Esophagus muscularis mucosa (tissue), 4 donors: ENCODE measurements around the gene DAB2IP. TPM values are rescaled to one million over a fixed set of nuclear protein-coding genes. Genes with fewer than 3 reads are reported as not detected.
A peak's percentile ranks its signal among the peaks of the same experiment; 100 is the strongest.

Experiments
- DNase-seq: peaks from one replicate; pipeline ENCODE4 v3.0.0-alpha.2; 2017; ENCODE audit errors: extremely low spot score
- H3K27ac ChIP-seq, 4 donors: fragments of 200-600 bp; sonication (generic); replicated peaks in 1 of 4; 1 replicate in 3 of 4; 2 replicates in 1 of 4; pipeline ENCODE4 v1.5.1; 2016 to 2019; ENCODE audit warnings: mild to moderate bottlenecking in 1 of 4
- H3K27me3 ChIP-seq, 4 donors: fragments of 200-600 bp; sonication (generic); one replicate each; pipeline versions ENCODE4 v1.5.1 to v1.6.0; 2016 to 2019
- H3K36me3 ChIP-seq, 4 donors: fragments of 200-600 bp; sonication (generic); one replicate each; pipeline ENCODE4 v1.5.1; 2016 to 2019
- H3K4me1 ChIP-seq, 4 donors: fragments of 200-600 bp; sonication (generic); one replicate each; pipeline ENCODE4 v1.5.1; 2016 to 2019
- H3K4me3 ChIP-seq, 4 donors: fragments of 200-600 bp; sonication (generic); 1 replicate in 2 of 4; 2 replicates in 2 of 4; pipeline ENCODE4 v1.5.1; 2016 to 2019; ENCODE audit warnings: mild to moderate bottlenecking in 4 of 4, moderate library complexity in 1 of 4
- H3K9me3 ChIP-seq, 4 donors: fragments of 200-600 bp; sonication (generic); 1 replicate in 3 of 4; 2 replicates in 1 of 4; pipeline ENCODE4 v1.5.1; 2016 to 2019
- CTCF ChIP-seq, 3 experiments: fragments of 200-600 bp in 2 of 3; fragments of 450-650 bp in 1 of 3; sonication (generic) in 2 of 3; IDR thresholded peaks; one replicate each; pipeline ENCODE4 v1.5.1; 2017 to 2019; ENCODE audit warnings: antibody characterized with exemption in 3 of 3, mild to moderate bottlenecking in 2 of 3, moderate library complexity in 1 of 3
- EP300 ChIP-seq: sonication (generic); formaldehyde crosslinking; IDR thresholded peaks from one replicate; pipeline ENCODE4 v1.6.1; 2017; ENCODE audit warnings: antibody characterized with exemption
- POLR2A ChIP-seq: fragments of 450-650 bp; IDR thresholded peaks from one replicate; pipeline ENCODE4 v1.6.1; 2017; ENCODE audit warnings: antibody characterized with exemption, moderate library complexity, mild to moderate bottlenecking, low read depth
- POLR2AphosphoS5 ChIP-seq, 2 donors: sonication (generic); formaldehyde crosslinking; IDR thresholded peaks; one replicate each; pipeline ENCODE4 v1.6.1; 2017; ENCODE audit warnings: antibody characterized with exemption in 2 of 2
- WGBS: methylation state at CpG from one replicate; pipeline ENCODE4 v1.1.5; 2018; 5-methylcytosine and 5-hydroxymethylcytosine counted together
- intact Hi-C: fragments of 100-400 bp; cut with DNase I; formaldehyde crosslinking; loops from one replicate; pipeline ENCODE4 v1.15.1; 2023
- total RNA-seq, 4 donors: library from RNA; depleted of rRNA; stranded (reverse); fragments of >200 nt; gene quantifications; one replicate each; pipeline versions ENCODE4 v1.1.0 to v1.2.1, GENCODE V29; 2016

The DAB2IP gene
- total RNA-seq, 4 donors from 2014 or later, result 41.7 to 102 (median 62.4) TPM

GRCh38 chr9:121735065-121735792 lies 83.8 kb downstream of the DAB2IP start:
- Histone ChIP-seq H3K27ac (peak overlapping the region; percentile 92 to 94 (median 94)), H3K36me3 (no peaks in the 10 kb centered on the region), H3K27me3 (no peaks in the 10 kb centered on the region), H3K4me1 (peaks cover 83 to 91% (median 88%) of the 10 kb centered on the region in 4 donors), H3K9me3 (no peaks in the 10 kb centered on the region), H3K4me3 (peak overlapping the region; percentile 53 to 63 (median 56))
- DNase-seq, result no peak
- intact Hi-C loops, result no loop called here
- WGBS, result 55% methylated on average over 7 of the region's 9 CpGs
- TF ChIP-seq CTCF (IDR thresholded peaks at IDR 0.05) (peak; percentile 15 to 39 (median 35)), EP300 (no peak), POLR2AphosphoS5 (IDR thresholded peaks at IDR 0.05) (peak; percentile 18 to 36)

GRCh38 chr9:121735793-121736770 lies 84.6 kb downstream of the DAB2IP start:
- Histone ChIP-seq H3K27ac (peak overlapping the region; percentile 92 to 94 (median 94)), H3K36me3 (no peaks in the 10 kb centered on the region), H3K27me3 (no peaks in the 10 kb centered on the region), H3K9me3 (no peaks in the 10 kb centered on the region), H3K4me1 (peaks cover 83 to 91% (median 88%) of the 10 kb centered on the region in 4 donors), H3K4me3 (peak overlapping the region; percentile 53 to 63 (median 56))
- intact Hi-C loops, result no loop called here
- DNase-seq, result peak; percentile 94
- TF ChIP-seq POLR2A (no peak), CTCF (IDR thresholded peaks at IDR 0.05) (no peak), POLR2AphosphoS5 (IDR thresholded peaks at IDR 0.05) (peak; percentile 50 to 85), EP300 (no peak)
- 17% methylated on average over 25 of the region's 57 CpGs for WGBS

- H3K27me3 ChIP-seq, result no peaks in the 10 kb centered on the region
- DNase-seq, result no peak
- no peaks in the 10 kb centered on the region for H3K9me3 ChIP-seq
- H3K27ac ChIP-seq, result peak overlapping the region; percentile 92 to 94 (median 94)
- peaks cover 83 to 91% (median 88%) of the 10 kb centered on the region in 4 donors for H3K4me1 ChIP-seq
- H3K36me3 ChIP-seq, result no peaks in the 10 kb centered on the region
- H3K4me3 ChIP-seq, result peak overlapping the region; percentile 53 to 63 (median 56)
- intact Hi-C loops, result no loop called here
- WGBS, result 68% methylated on average over 11 of the region's 13 CpGs
- TF ChIP-seq CTCF (IDR thresholded peaks at IDR 0.05) (no peak), POLR2A (no peak), POLR2AphosphoS5 (IDR thresholded peaks at IDR 0.05) (peak in 1 of 2 donors; percentile 41), EP300 (peak; percentile 35)
These were observed 85.6 kb downstream of the DAB2IP start for GRCh38 chr9:121736934-121737462.

- Histone ChIP-seq H3K9me3 (no peaks in the 10 kb centered on the region), H3K27me3 (no peaks in the 10 kb centered on the region), H3K4me3 (peak overlapping the region in 3 of 4 donors; percentile 4 to 55 (median 53)), H3K27ac (peak overlapping the region; percentile 92 to 94 (median 94)), H3K4me1 (peaks cover 83 to 91% (median 88%) of the 10 kb centered on the region in 4 donors), H3K36me3 (no peaks in the 10 kb centered on the region)
- TF ChIP-seq EP300 (no peak), POLR2AphosphoS5 (IDR thresholded peaks at IDR 0.05) (no peak), POLR2A (no peak), CTCF (IDR thresholded peaks at IDR 0.05) (no peak)
- intact Hi-C loops, result no loop called here
- 86% methylated on average over 2 of the region's 9 CpGs for WGBS
- no peak for DNase-seq
These were observed 86.1 kb downstream of the DAB2IP start for GRCh38 chr9:121737481-121737931.
